ENCODE data around the gene ZNF440.
A peak's percentile ranks its signal among the peaks of the same experiment; 100 is the strongest.
"Not testable (repeated sequence)": the region's sequence is repeated elsewhere in the genome, so short reads cannot be mapped to it uniquely, and the experiment has no call there.

The ZNF440 gene

GRCh38 chr19:11828957-11829876, 15.1 kb downstream of the ZNF440 start:
- DNase-seq = not testable (repeated sequence)

- no peak for DNase-seq
These were observed 18.3 kb downstream of the ZNF440 start for GRCh38 chr19:11832253-11832912.

GRCh38 chr19:11833541-11833940, 19.5 kb downstream of the ZNF440 start:
- DNase-seq = no peak

GRCh38 chr19:11835626-11836066, 21.6 kb downstream of the ZNF440 start:
- not testable (repeated sequence) for DNase-seq

GRCh38 chr19:11843722-11844121, 29.6 kb downstream of the ZNF440 start:
- no peak for DNase-seq

GRCh38 chr19:11847615-11848014, 33.5 kb downstream of the ZNF440 start:
- not testable (repeated sequence) for DNase-seq

- DNase-seq = no peak
These were observed 34.1 kb downstream of the ZNF440 start for GRCh38 chr19:11848200-11848593.

- DNase-seq = peak; percentile 43 to 84 (median 68)
These were observed 34.8 kb downstream of the ZNF440 start, which contains the start of gene ZNF439 for GRCh38 chr19:11848594-11849469. ZNF439 (plus strand) TSS chr19:11848726; CDS start chr19:11848868, 142 bp downstream.

GRCh38 chr19:11850289-11850688, 36.2 kb downstream of the ZNF440 start:
- not testable (repeated sequence) for DNase-seq

GRCh38 chr19:11853358-11853757, 39.3 kb downstream of the ZNF440 start:
- DNase-seq = no peak

GRCh38 chr19:11856596-11857250, 42.6 kb downstream of the ZNF440 start:
- no peak for DNase-seq

GRCh38 chr19:11860721-11861120, 46.6 kb downstream of the ZNF440 start:
- DNase-seq = no peak

GRCh38 chr19:11861301-11861700, 47.2 kb downstream of the ZNF440 start:
- no peak for DNase-seq

- DNase-seq = not testable (repeated sequence)
These were observed 53.7 kb downstream of the ZNF440 start for GRCh38 chr19:11867766-11868165.

- no peak for DNase-seq
These were observed 54.1 kb downstream of the ZNF440 start for GRCh38 chr19:11868188-11868587.

- no peak for DNase-seq
These were observed 58.6 kb downstream of the ZNF440 start for GRCh38 chr19:11872624-11873023.

GRCh38 chr19:11873762-11874161, 59.7 kb downstream of the ZNF440 start:
- no peak for DNase-seq

GRCh38 chr19:11879687-11880266, 65.7 kb downstream of the ZNF440 start:
- peak in 3 of 4 experiments; percentile 2 to 6 (median 6) for DNase-seq

GRCh38 chr19:11880598-11880997, 66.5 kb downstream of the ZNF440 start:
- no peak for DNase-seq

- DNase-seq = peak in 3 of 4 experiments; percentile 4 to 41 (median 34)
These were observed 67.2 kb downstream of the ZNF440 start for GRCh38 chr19:11881151-11881800.

- no peak for DNase-seq
These were observed 68.5 kb downstream of the ZNF440 start for GRCh38 chr19:11882606-11883005.
